ENCODE results near the gene RGS6.

RGS6 gene

DNA sequence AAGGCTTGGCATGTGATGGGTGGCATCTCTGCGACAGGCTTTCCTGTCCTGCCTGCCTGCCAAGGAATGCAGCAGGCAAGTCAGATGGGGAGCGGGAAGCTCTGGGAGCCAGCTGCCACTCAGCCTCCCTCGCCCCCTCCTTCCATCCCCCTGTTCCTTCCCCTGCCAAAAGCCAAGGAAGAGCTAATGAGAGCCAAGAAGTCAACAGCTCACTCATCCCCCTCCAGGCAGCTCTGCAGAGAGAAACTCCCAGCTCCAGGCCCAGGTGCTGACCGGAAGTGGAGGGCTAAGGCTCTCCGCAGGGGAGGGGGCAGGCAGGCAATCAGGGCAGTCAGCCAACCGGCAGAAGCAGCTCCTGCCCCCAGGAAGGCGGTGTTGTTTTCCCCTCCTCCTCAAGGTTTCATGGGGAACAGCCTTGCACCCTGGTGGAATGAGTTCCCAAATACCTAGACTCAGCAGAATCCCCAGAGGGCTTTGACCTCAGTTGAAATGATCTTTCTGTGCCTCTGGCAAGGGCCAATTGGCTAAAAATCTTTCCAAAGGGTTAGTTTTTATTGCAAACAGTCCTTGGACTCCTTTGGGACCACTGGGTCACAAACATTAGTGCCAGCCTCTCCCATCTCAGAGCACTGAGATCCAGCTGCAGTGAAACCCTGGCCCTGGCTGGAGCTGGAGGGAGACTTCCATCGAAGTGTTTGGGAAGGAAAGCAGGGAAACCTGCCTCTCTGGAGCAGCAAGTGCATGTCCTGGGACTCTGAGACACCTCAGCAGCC is 612.6 kb downstream of the RGS6 start:
- FAIRE-seq (no peak), DNase-seq (ENCODE audit: insufficient read length, low spot score) (no peak)
- TF ChIP-seq TAF1 (IDR thresholded peaks at IDR 0.05; ENCODE audit: low read depth, low read length) (no peak), POU2F2 (IDR thresholded peaks at IDR 0.05; ENCODE audit: low read depth, low read length) (no peak), SPI1 (IDR thresholded peaks at IDR 0.05; ENCODE audit: low read depth, low read length) (no peak), POLR2AphosphoS5 (IDR thresholded peaks at IDR 0.05; ENCODE audit: low read depth, low read length) (no peak), POLR2A (IDR thresholded peaks at IDR 0.05; ENCODE audit: low read depth, low read length) (no peak), PAX5 (IDR thresholded peaks at IDR 0.05; ENCODE audit: insufficient read depth, low read length, severe bottlenecking) (no peak)

DNA sequence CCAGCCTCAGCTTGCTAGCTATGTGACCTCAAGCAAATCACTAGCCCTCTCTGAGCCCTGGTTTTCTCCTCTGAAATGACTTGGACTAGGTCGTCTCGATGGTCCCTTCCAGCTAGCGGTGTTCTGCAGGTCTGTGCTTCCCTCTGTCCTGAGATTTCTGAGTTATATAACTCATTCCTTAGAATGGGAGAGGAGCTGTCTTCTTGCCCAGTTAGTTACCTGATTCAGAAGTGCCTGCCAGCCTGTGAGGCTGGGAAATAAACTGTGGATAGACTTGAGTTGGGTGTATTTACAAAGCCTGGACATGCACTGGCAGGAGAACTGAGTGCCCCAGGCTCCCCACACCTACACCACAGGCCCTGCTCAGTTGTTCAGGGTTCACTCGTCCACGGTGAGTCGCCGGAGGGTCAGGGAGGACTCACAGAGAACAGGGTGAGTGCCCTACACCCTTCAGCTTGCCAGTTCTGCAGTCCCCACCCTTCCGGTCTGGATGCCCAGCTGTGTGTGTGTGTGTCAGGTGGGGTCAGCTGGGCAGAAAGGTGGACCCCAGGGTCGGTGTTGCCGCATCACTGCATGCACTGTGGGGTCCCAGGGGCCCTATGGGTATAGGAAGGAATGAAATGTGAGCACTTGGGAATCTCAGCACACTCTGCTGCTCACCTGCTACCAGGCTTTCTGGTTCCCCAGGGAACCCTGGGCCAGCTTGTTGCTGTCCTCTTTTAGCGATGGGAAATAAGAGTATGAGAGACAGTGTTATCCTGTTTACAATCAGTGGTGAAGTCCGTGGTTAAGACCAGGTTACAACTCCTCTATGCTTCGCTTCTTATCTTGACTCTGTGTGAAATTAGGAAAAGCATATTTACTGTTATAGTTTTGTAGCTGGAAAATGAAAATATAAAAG is 613.4 kb downstream of the RGS6 start:
- DNase-seq (ENCODE audit: insufficient read length, low spot score) (no peak), FAIRE-seq (peak; percentile 9)
- TF ChIP-seq POLR2A (IDR thresholded peaks at IDR 0.05; ENCODE audit: low read depth, low read length) (no peak), POLR2AphosphoS5 (IDR thresholded peaks at IDR 0.05; ENCODE audit: low read depth, low read length) (no peak), TAF1 (IDR thresholded peaks at IDR 0.05; ENCODE audit: low read depth, low read length) (no peak), POU2F2 (IDR thresholded peaks at IDR 0.05; ENCODE audit: low read depth, low read length) (no peak), SPI1 (IDR thresholded peaks at IDR 0.05; ENCODE audit: low read depth, low read length) (no peak), PAX5 (IDR thresholded peaks at IDR 0.05; ENCODE audit: insufficient read depth, low read length, severe bottlenecking) (no peak)

DNA sequence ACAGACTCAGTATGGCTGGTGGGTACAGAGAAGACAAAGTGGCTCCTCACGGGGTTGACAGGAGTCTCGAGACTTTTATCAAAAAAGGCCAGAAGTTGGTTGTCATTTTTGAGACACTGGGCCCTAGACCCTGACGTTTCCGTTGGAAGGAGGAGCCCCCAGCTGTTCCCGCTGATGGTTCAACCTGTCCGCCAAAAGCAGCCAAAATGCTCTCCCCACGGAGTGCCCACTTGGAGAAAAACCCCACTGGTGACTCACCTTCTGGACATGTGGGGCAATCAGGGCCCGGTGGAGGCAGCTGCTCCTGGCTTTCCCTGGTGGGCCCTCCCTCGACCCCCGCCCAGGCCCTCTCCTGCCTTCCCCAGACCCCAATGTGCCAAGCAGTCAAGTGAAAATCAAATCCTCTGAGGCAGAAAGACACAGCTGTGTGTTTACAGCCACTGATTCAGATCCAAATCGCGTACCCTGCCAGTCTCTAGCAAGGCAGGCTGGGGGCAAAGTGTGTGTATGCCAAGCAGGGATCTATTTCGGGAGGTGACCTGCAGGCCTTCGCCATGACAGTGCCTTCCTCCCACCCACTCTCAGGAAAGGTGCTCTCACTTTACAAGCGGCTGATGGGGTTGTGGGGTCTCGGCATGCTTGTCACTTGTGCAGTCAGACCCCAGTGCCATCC is 614.3 kb downstream of the RGS6 start:
- FAIRE-seq: no peak
- no peak for DNase-seq (ENCODE audit: insufficient read length, low spot score)
- TF ChIP-seq POLR2A (IDR thresholded peaks at IDR 0.05; ENCODE audit: low read depth, low read length): no peak
- TF ChIP-seq POLR2AphosphoS5 (IDR thresholded peaks at IDR 0.05; ENCODE audit: low read depth, low read length): no peak
- no peak for TF ChIP-seq TAF1 (IDR thresholded peaks at IDR 0.05; ENCODE audit: low read depth, low read length)
- TF ChIP-seq POU2F2 (IDR thresholded peaks at IDR 0.05; ENCODE audit: low read depth, low read length): no peak
- TF ChIP-seq PAX5 (IDR thresholded peaks at IDR 0.05; ENCODE audit: insufficient read depth, low read length, severe bottlenecking): no peak
- no peak for TF ChIP-seq SPI1 (IDR thresholded peaks at IDR 0.05; ENCODE audit: low read depth, low read length)

DNA sequence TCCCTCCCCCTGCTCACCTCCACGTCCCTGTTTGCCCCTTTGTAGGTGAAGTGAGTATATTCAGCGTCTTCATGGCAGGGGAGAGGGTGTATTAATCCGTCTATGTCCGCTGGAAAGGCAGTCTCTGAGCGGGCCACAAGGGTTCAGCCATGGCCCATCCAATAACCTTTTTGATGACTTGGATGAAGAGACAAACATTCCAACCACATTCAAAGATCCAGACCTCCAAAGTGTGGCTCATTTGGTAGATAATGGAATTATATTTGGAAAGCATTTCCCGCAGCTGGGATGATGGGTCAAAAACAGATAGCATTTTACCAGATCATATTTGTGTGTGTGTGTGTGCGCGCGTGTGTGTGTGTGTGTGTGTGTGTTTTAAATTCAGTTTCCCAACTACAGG is 615.8 kb downstream of the RGS6 start:
- FAIRE-seq (no peak), DNase-seq (ENCODE audit: insufficient read length, low spot score) (no peak)
- TF ChIP-seq PAX5 (IDR thresholded peaks at IDR 0.05; ENCODE audit: insufficient read depth, low read length, severe bottlenecking): no peak
- no peak for TF ChIP-seq POU2F2 (IDR thresholded peaks at IDR 0.05; ENCODE audit: low read depth, low read length)
- no peak for TF ChIP-seq TAF1 (IDR thresholded peaks at IDR 0.05; ENCODE audit: low read depth, low read length)
- no peak for TF ChIP-seq SPI1 (IDR thresholded peaks at IDR 0.05; ENCODE audit: low read depth, low read length)
- no peak for TF ChIP-seq POLR2AphosphoS5 (IDR thresholded peaks at IDR 0.05; ENCODE audit: low read depth, low read length)

DNA sequence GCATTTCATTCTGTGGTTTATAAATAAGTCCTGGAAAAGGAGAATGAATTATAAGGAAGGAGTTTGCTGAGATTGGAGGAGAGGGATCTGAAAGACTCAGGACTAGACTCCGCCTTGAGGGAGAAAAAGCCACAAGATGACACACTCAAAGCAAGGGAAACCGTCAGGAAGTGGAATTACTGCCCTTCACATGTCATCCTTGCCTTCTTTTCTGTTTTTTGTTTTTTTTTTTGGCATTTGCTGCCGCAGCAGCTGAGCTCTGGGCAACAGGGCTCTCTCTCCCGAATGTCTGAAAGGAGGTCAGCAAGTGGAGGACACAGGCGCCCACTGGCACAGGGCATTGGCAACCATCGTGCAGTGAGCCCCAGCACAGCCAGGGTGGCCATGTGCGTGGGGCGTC is 616.8 kb downstream of the RGS6 start:
- TF ChIP-seq TAF1 (IDR thresholded peaks at IDR 0.05; ENCODE audit: low read depth, low read length) (no peak), POU2F2 (IDR thresholded peaks at IDR 0.05; ENCODE audit: low read depth, low read length) (no peak), PAX5 (IDR thresholded peaks at IDR 0.05; ENCODE audit: insufficient read depth, low read length, severe bottlenecking) (no peak), POLR2A (IDR thresholded peaks at IDR 0.05; ENCODE audit: low read depth, low read length) (no peak), POLR2AphosphoS5 (IDR thresholded peaks at IDR 0.05; ENCODE audit: low read depth, low read length) (no peak), SPI1 (IDR thresholded peaks at IDR 0.05; ENCODE audit: low read depth, low read length) (no peak)
- DNase-seq (ENCODE audit: insufficient read length, low spot score): no peak
- no peak for FAIRE-seq

DNA sequence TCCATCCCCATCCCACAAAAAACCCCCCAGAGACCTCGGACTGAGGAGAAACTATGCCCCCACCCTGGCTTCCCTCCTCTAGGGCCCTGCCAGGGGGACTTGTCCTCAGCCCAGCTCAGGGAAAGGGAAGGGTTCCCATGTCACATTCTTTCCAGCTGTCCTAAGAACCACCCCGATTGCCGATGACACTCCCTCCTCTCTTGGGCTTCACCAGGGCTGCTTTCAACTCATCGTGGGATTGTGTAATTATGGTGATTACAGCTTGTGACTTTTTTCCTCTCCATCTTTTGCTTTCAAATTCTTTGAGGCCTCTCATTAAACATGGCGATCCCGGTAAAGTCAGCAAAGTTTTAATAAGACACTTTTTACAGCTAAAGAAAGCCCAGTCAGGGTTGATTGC is 617.6 kb downstream of the RGS6 start:
- no peak for TF ChIP-seq TAF1 (IDR thresholded peaks at IDR 0.05; ENCODE audit: low read depth, low read length)
- no peak for TF ChIP-seq PAX5 (IDR thresholded peaks at IDR 0.05; ENCODE audit: insufficient read depth, low read length, severe bottlenecking)
- TF ChIP-seq SPI1 (IDR thresholded peaks at IDR 0.05; ENCODE audit: low read depth, low read length): no peak
- no peak for TF ChIP-seq POLR2A (IDR thresholded peaks at IDR 0.05; ENCODE audit: low read depth, low read length)
- no peak for TF ChIP-seq POLR2AphosphoS5 (IDR thresholded peaks at IDR 0.05; ENCODE audit: low read depth, low read length)
- TF ChIP-seq POU2F2 (IDR thresholded peaks at IDR 0.05; ENCODE audit: low read depth, low read length): no peak
- FAIRE-seq (no peak), DNase-seq (ENCODE audit: insufficient read length, low spot score) (no peak)

DNA sequence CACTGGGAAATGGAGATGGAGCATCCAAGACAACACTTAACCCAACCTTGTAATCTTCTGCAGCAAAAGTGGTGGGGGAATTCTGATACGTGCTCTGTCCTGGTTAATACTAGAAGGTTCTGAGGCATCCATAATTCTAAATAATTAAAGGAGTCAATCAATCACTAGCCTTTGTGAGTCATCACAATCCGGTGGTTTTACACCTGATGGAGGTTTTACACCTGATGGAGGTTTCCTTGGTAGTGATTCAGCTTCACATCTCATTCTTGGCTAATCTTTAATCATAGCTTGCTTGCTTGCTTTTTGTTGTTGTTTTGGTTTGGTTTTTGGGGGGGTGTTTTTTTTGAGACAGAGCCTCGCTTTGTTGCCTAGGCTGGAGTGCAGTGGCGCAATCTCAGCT is 618.3 kb downstream of the RGS6 start:
- no peak for TF ChIP-seq TAF1 (IDR thresholded peaks at IDR 0.05; ENCODE audit: low read depth, low read length)
- TF ChIP-seq SPI1 (IDR thresholded peaks at IDR 0.05; ENCODE audit: low read depth, low read length): no peak
- no peak for TF ChIP-seq PAX5 (IDR thresholded peaks at IDR 0.05; ENCODE audit: insufficient read depth, low read length, severe bottlenecking)
- no peak for TF ChIP-seq POLR2AphosphoS5 (IDR thresholded peaks at IDR 0.05; ENCODE audit: low read depth, low read length)
- no peak for TF ChIP-seq POU2F2 (IDR thresholded peaks at IDR 0.05; ENCODE audit: low read depth, low read length)
- no peak for TF ChIP-seq POLR2A (IDR thresholded peaks at IDR 0.05; ENCODE audit: low read depth, low read length)
- DNase-seq (ENCODE audit: insufficient read length, low spot score): no peak
- no peak for FAIRE-seq

DNA sequence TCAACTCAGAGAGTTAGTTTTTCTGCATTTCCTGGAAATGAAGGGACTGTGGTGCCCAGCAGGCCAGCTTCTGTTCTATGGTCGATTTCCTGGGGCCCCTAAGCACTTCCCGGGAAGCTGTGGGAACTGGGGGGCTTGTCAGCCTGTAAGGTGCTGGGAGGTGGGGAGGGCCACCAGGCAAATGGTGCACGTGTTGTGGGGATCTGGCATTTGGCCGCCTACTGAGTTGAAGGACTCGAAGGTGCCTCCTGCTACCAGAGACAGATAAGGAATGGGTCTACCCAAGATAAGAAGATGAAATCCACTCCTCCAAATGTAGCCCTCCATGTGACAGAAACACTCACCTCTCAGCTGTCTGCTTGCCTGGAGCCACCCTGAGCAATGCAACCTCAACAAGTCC is 620.0 kb downstream of the RGS6 start:
- no peak for FAIRE-seq
- TF ChIP-seq POLR2AphosphoS5 (IDR thresholded peaks at IDR 0.05; ENCODE audit: low read depth, low read length) (no peak), PAX5 (IDR thresholded peaks at IDR 0.05; ENCODE audit: insufficient read depth, low read length, severe bottlenecking) (no peak)
- no peak for DNase-seq (ENCODE audit: insufficient read length, low spot score)

DNA sequence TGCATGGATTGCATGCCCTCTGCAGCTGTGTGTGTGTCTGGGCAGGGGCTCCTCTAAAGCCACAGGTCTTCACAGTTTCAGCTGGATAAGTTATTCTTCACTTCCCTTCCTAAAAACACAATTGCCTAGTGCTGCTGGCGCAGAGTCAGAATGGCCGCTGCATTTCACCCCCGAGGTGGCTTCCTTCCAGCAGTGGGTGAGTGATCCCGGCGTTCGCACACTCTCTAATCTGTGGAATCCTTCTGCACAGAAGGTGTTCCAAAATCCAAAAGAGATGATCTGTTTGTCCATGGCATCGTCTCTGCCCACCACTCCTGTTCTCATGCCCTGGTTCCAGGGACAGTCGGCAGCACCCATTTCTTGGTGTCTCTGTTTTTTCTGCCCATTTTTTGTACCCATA is 620.9 kb downstream of the RGS6 start:
- DNase-seq (ENCODE audit: insufficient read length, low spot score): no peak
- no peak for TF ChIP-seq PAX5 (IDR thresholded peaks at IDR 0.05; ENCODE audit: insufficient read depth, low read length, severe bottlenecking)
- no peak for TF ChIP-seq POU2F2 (IDR thresholded peaks at IDR 0.05; ENCODE audit: low read depth, low read length)
- TF ChIP-seq POLR2A (IDR thresholded peaks at IDR 0.05; ENCODE audit: low read depth, low read length): no peak
- no peak for TF ChIP-seq POLR2AphosphoS5 (IDR thresholded peaks at IDR 0.05; ENCODE audit: low read depth, low read length)
- TF ChIP-seq TAF1 (IDR thresholded peaks at IDR 0.05; ENCODE audit: low read depth, low read length): no peak
- FAIRE-seq: no peak
